Fibroblast of skin of right biceps (primary cell): ENCODE data around the gene SPTBN5.

Experiments
- DNase-seq: peaks from one replicate; pipeline ENCODE4 v3.0.0-alpha.2; 2013

SPTBN5 gene

GRCh38 chr15:41893422-41894250 is at the start of gene SPTBN5:
Gene SPTBN5, minus strand, starts transcription at chr15:41894053. Its CDS starts 556 bp downstream, at chr15:41893497.
- DNase-seq = no peak

GRCh38 chr15:41942886-41943285 is 49.0 kb upstream of the SPTBN5 start:
- no peak for DNase-seq

- DNase-seq = no peak
Observed at GRCh38 chr15:41941644-41942415, 48.0 kb upstream of the SPTBN5 start.

- DNase-seq = peak; percentile 93
Observed at GRCh38 chr15:41940441-41940857, 46.6 kb upstream of the SPTBN5 start.

- no peak for DNase-seq
Observed at GRCh38 chr15:41939986-41940385, 46.1 kb upstream of the SPTBN5 start.

- DNase-seq = no peak
Observed at GRCh38 chr15:41937568-41937923, 43.7 kb upstream of the SPTBN5 start.

GRCh38 chr15:41936649-41937567 is 43.1 kb upstream of the SPTBN5 start:
- peak; percentile 42 for DNase-seq

GRCh38 chr15:41936155-41936554 is 42.3 kb upstream of the SPTBN5 start:
- DNase-seq = no peak

- no peak for DNase-seq
Observed at GRCh38 chr15:41935566-41936020, 41.7 kb upstream of the SPTBN5 start.

- DNase-seq = peak; percentile 37
Observed at GRCh38 chr15:41934843-41935242, 41.0 kb upstream of the SPTBN5 start.

GRCh38 chr15:41933771-41934170 is 39.9 kb upstream of the SPTBN5 start:
- no peak for DNase-seq

- DNase-seq = no peak
Observed at GRCh38 chr15:41933326-41933725, 39.5 kb upstream of the SPTBN5 start.

GRCh38 chr15:41932511-41933289 is 38.8 kb upstream of the SPTBN5 start:
- DNase-seq = peak; percentile 61

- no peak for DNase-seq
Observed at GRCh38 chr15:41932101-41932500, 38.2 kb upstream of the SPTBN5 start.

- no peak for DNase-seq
Observed at GRCh38 chr15:41930867-41931222, 37.0 kb upstream of the SPTBN5 start.

- DNase-seq = peak; percentile 95
Observed at GRCh38 chr15:41930221-41930866, 36.5 kb upstream of the SPTBN5 start.

GRCh38 chr15:41928637-41929620 is 35.1 kb upstream of the SPTBN5 start:
- no peak for DNase-seq

GRCh38 chr15:41928100-41928499 is 34.2 kb upstream of the SPTBN5 start:
- no peak for DNase-seq

GRCh38 chr15:41927536-41927935 is 33.7 kb upstream of the SPTBN5 start:
- no peak for DNase-seq
